ENCODE data around the gene C2orf92. TPM values are rescaled to one million over a fixed set of nuclear protein-coding genes. Genes with fewer than 3 reads are reported as not detected.
A peak's percentile ranks its signal among the peaks of the same experiment; 100 is the strongest.
"Not testable (repeated sequence)": the region's sequence is repeated elsewhere in the genome, so short reads cannot be mapped to it uniquely, and the experiment has no call there.

Gene C2orf92
- total RNA-seq, 2 donors from 2014 or later: 21.3 to 47.1 TPM

GRCh38 chr2:97670471-97670870, 958 bp downstream of the C2orf92 start:
- no peaks in the 10 kb centered on the region for H3K4me1 ChIP-seq
- H3K27me3 ChIP-seq: no peaks in the 10 kb centered on the region
- intact Hi-C loops (cut with DNase I): no loop called here
- TF ChIP-seq CTCF (IDR thresholded peaks at IDR 0.05) (no peak), POLR2A (IDR thresholded peaks at IDR 0.05) (no peak)
- H3K9me3 ChIP-seq: no peaks in the 10 kb centered on the region
- no peak overlapping the region for H3K4me3 ChIP-seq
- H3K27ac ChIP-seq: no peak overlapping the region
- ATAC-seq: no peak
- DNase-seq: no peak
- no peaks in the 10 kb centered on the region for H3K36me3 ChIP-seq (replicated peaks in 1 of 2; ENCODE audit: insufficient read depth in 1 of 2, low read depth in 2 of 2)
- 100% methylated on average over 1 of the region's 1 CpG for WGBS, 2 donors

GRCh38 chr2:97671526-97671925, 2.0 kb downstream of the C2orf92 start:
- WGBS, 2 donors: 93 to 94% methylated on average over 5 to 7 of the region's 7 CpGs
- no peak for ATAC-seq
- H3K4me1 ChIP-seq: no peaks in the 10 kb centered on the region
- H3K4me3 ChIP-seq: no peak overlapping the region
- no peak overlapping the region for H3K27ac ChIP-seq
- no peaks in the 10 kb centered on the region for H3K36me3 ChIP-seq (replicated peaks in 1 of 2; ENCODE audit: insufficient read depth in 1 of 2, low read depth in 2 of 2)
- H3K9me3 ChIP-seq: no peaks in the 10 kb centered on the region
- no peak for DNase-seq
- TF ChIP-seq CTCF (IDR thresholded peaks at IDR 0.05) (no peak), POLR2A (IDR thresholded peaks at IDR 0.05) (no peak)
- intact Hi-C loops (cut with DNase I): no loop called here
- no peaks in the 10 kb centered on the region for H3K27me3 ChIP-seq

GRCh38 chr2:97672606-97673140, 3.2 kb downstream of the C2orf92 start:
- H3K36me3 ChIP-seq (replicated peaks in 1 of 2; ENCODE audit: insufficient read depth in 1 of 2, low read depth in 2 of 2); intact Hi-C loops (cut with DNase I); H3K9me3 ChIP-seq; H3K27me3 ChIP-seq; DNase-seq; H3K4me3 ChIP-seq; H3K4me1 ChIP-seq; H3K27ac ChIP-seq; ATAC-seq: not testable (repeated sequence)
- WGBS, 2 donors: 86 to 89% methylated on average over 4 of the region's 6 CpGs

GRCh38 chr2:97673182-97673914, 3.8 kb downstream of the C2orf92 start:
- ATAC-seq: no peak
- Histone ChIP-seq H3K4me3 (no peak overlapping the region), H3K9me3 (no peaks in the 10 kb centered on the region), H3K27me3 (no peaks in the 10 kb centered on the region), H3K27ac (peak overlapping the region in 1 of 4 donors; percentile 41), H3K4me1 (no peaks in the 10 kb centered on the region), H3K36me3 (replicated peaks in 1 of 2; ENCODE audit: insufficient read depth in 1 of 2, low read depth in 2 of 2) (no peaks in the 10 kb centered on the region)
- WGBS, 2 donors: 69 to 80% methylated on average over 9 of the region's 9 CpGs
- no peak for DNase-seq
- TF ChIP-seq CTCF (IDR thresholded peaks at IDR 0.05) (no peak), POLR2A (IDR thresholded peaks at IDR 0.05) (no peak)
- intact Hi-C loops (cut with DNase I): no loop called here

GRCh38 chr2:97673915-97674283, 4.4 kb downstream of the C2orf92 start:
- H3K4me3 ChIP-seq: no peak overlapping the region
- WGBS, 2 donors: 54 to 60% methylated on average over 8 of the region's 8 CpGs
- no peaks in the 10 kb centered on the region for H3K36me3 ChIP-seq (replicated peaks in 1 of 2; ENCODE audit: insufficient read depth in 1 of 2, low read depth in 2 of 2)
- H3K4me1 ChIP-seq: no peaks in the 10 kb centered on the region
- H3K9me3 ChIP-seq: no peaks in the 10 kb centered on the region
- peak overlapping the region in 1 of 4 donors; percentile 41 for H3K27ac ChIP-seq
- TF ChIP-seq CTCF (IDR thresholded peaks at IDR 0.05) (no peak), POLR2A (IDR thresholded peaks at IDR 0.05) (no peak)
- no peaks in the 10 kb centered on the region for H3K27me3 ChIP-seq
- peak; percentile 53 for ATAC-seq
- intact Hi-C loops (cut with DNase I): no loop called here
- no peak for DNase-seq
